GM12878 (cell line): Measurements from ENCODE around the gene CARS2. TPM values are rescaled to one million over a fixed set of nuclear protein-coding genes. Genes with fewer than 3 reads are reported as not detected.

Source experiments
- ATAC-seq: fragments of 200-7000 bp; cut with Tn5 transposase; 3 replicates; pipeline ENCODE4 v1.9.1; 2020; ENCODE audit warnings: mild to moderate bottlenecking, moderate library complexity
- BruUV-seq: library from RNA; stranded (reverse); fragments of 400-500 nt; replicated peaks from 2 replicates; lab custom pipeline; 2021; lab: Mats Ljungman, UMichigan
- CTCF ChIA-PET: fragments of 300-600 bp; sonication (Branson Sonifier 250); formaldehyde crosslinking; extraction: SDS; loops from one replicate; lab custom pipeline; 2021; ENCODE audit warnings: inconsistent platforms; lab: Yijun Ruan, JAX
- POLR2A ChIA-PET: fragments of 350-600 bp; formaldehyde crosslinking; extraction: SDS; loops from one replicate; lab custom pipeline; 2021; ENCODE audit warnings: inconsistent platforms; lab: Charles Lee
- RAD21 ChIA-PET: fragments of 300-600 bp; sonication (Branson Sonifier 250); formaldehyde crosslinking; loops from one replicate; lab custom pipeline; 2023; ENCODE audit warnings: antibody characterized with exemption; ENCODE audit not compliant: unreplicated experiment; lab: Charles Lee
- SMC1A ChIA-PET: fragments of 300-600 bp; sonication (Branson Sonifier 250); formaldehyde crosslinking; loops from one replicate; lab custom pipeline; 2023; ENCODE audit not compliant: unreplicated experiment, uncharacterized antibody; lab: Charles Lee
- DNase-seq: peaks from one replicate; pipeline ENCODE4 v3.0.0-alpha.2; 2011; ENCODE audit warnings: low read depth, low spot score
- FAIRE-seq: peaks from 3 replicates; lab custom pipeline; 2011; peaks lifted over from hg19 to GRCh38; lab: Jason Lieb, UNC
- H2AFZ ChIP-seq: 2 replicates; pipeline ENCODE4 v1.6.0; 2011; ENCODE audit warnings: low read depth, low read length, control low read depth; ENCODE audit not compliant: control insufficient read depth
- H3K27ac ChIP-seq: 2 replicates; pipeline ENCODE4 v1.5.1; 2011; ENCODE audit warnings: control low read depth; ENCODE audit not compliant: control insufficient read depth, insufficient read depth
- H3K27me3 ChIP-seq, 2 experiments: replicated peaks in 1 of 2; 2 replicates each; pipeline versions ENCODE4 v1.6.0 to v1.6.1; 2011; ENCODE audit warnings: low read length in 1 of 2; ENCODE audit not compliant: control insufficient read depth in 2 of 2, insufficient read depth in 2 of 2
- H3K36me3 ChIP-seq, 2 experiments: 2 replicates each; pipeline ENCODE4 v1.5.1; 2011; ENCODE audit warnings: low read length in 1 of 2; ENCODE audit not compliant: control insufficient read depth in 2 of 2, insufficient read depth in 2 of 2
- H3K4me1 ChIP-seq: 2 replicates; pipeline ENCODE4 v1.6.1; 2011; ENCODE audit warnings: mild to moderate bottlenecking, low read length, moderate library complexity, mixed read lengths; ENCODE audit not compliant: control insufficient read depth, insufficient read depth
- H3K4me2 ChIP-seq: 2 replicates; pipeline ENCODE4 v1.6.0; 2011; ENCODE audit warnings: control low read depth; ENCODE audit not compliant: control insufficient read depth, insufficient read depth
- H3K4me3 ChIP-seq: fragments of 200-600 bp; sonication (generic); 2 replicates; pipeline ENCODE4 v1.5.1; 2016
- H3K79me2 ChIP-seq: 2 replicates; pipeline ENCODE4 v1.6.0; 2011; ENCODE audit warnings: low read length; ENCODE audit not compliant: control insufficient read depth, insufficient read depth
- H3K9ac ChIP-seq: 2 replicates; pipeline ENCODE4 v1.8.0; 2011; ENCODE audit warnings: low read length, control low read depth, mixed read lengths; ENCODE audit not compliant: control insufficient read depth, insufficient read depth
- H3K9me3 ChIP-seq: replicated peaks from 3 replicates; pipeline ENCODE4 v1.5.1; 2011; ENCODE audit warnings: mild to moderate bottlenecking, low read length; ENCODE audit not compliant: control insufficient read depth, insufficient read depth
- H4K20me1 ChIP-seq: 2 replicates; pipeline ENCODE4 v1.6.0; 2011; ENCODE audit not compliant: control insufficient read depth, insufficient read depth
- BCL3 ChIP-seq: IDR thresholded peaks from 2 replicates; pipeline ENCODE4 v1.6.1; 2011; ENCODE audit warnings: borderline replicate concordance, low read depth, mild to moderate bottlenecking, moderate library complexity, low read length; ENCODE audit not compliant: insufficient read depth, poor library complexity, severe bottlenecking
- CHD4 ChIP-seq: fragments of 200-600 bp; sonication (generic); IDR thresholded peaks from 2 replicates; pipeline ENCODE4 v1.6.1; 2016; ENCODE audit warnings: mild to moderate bottlenecking
- GABPA ChIP-seq: IDR thresholded peaks from 2 replicates; pipeline ENCODE4 v1.6.1; 2014; ENCODE audit warnings: antibody characterized with exemption, low read depth, mild to moderate bottlenecking, inconsistent platforms
- NBN ChIP-seq: fragments of 450-650 bp; IDR thresholded peaks from 2 replicates; pipeline ENCODE4 v1.6.1; 2016
- PKNOX1 ChIP-seq: fragments of 450-650 bp; IDR thresholded peaks from 2 replicates; pipeline ENCODE4 v1.6.1; 2016; ENCODE audit warnings: mild to moderate bottlenecking
- POLR2AphosphoS5 ChIP-seq: IDR thresholded peaks from 2 replicates; pipeline ENCODE4 v1.6.1; 2011; ENCODE audit warnings: mild to moderate bottlenecking, low read length, inconsistent platforms
- RAD21 ChIP-seq: IDR thresholded peaks from 2 replicates; pipeline ENCODE4 v1.6.1; 2011; ENCODE audit warnings: mild to moderate bottlenecking, low read depth, low read length, moderate library complexity; ENCODE audit not compliant: insufficient read depth
- RBBP5 ChIP-seq: fragments of 200-600 bp; sonication (generic); conservative IDR thresholded peaks from 2 replicates; pipeline ENCODE4 v1.6.1; 2016
- TAF1 ChIP-seq: IDR thresholded peaks from 2 replicates; pipeline ENCODE4 v1.6.1; 2011; ENCODE audit warnings: mild to moderate bottlenecking, low read depth, low read length, borderline replicate concordance
- WRNIP1 ChIP-seq: IDR thresholded peaks from 2 replicates; pipeline ENCODE4 v1.6.1; 2011; ENCODE audit warnings: low read depth, low read length, improper control_type of control experiment, borderline replicate concordance
- ZNF592 ChIP-seq: fragments of 450-650 bp; IDR thresholded peaks from 2 replicates; pipeline ENCODE4 v1.6.1; 2017; ENCODE audit warnings: mild to moderate bottlenecking, moderate library complexity
- WGBS: methylation state at CpG from one replicate; pipeline ENCODE4 v1.1.6; 2016; ENCODE audit warnings: low lambda C conversion rate; ENCODE audit not compliant: insufficient replicate concordance, insufficient coverage; ENCODE audit errors: missing lambda C conversion rate; 5-methylcytosine and 5-hydroxymethylcytosine counted together
- in situ Hi-C: fragments of 300-500 bp; cut with MboI; formaldehyde crosslinking; loops from 9 replicates; pipeline ENCODE4 v1.14.3; 2018; ENCODE audit warnings: mixed read lengths
- intact Hi-C: fragments of 100-400 bp; cut with micrococcal nuclease; formaldehyde crosslinking; loops from one replicate; pipeline ENCODE4 v1.14.2; 2022; ENCODE audit not compliant: unreplicated experiment
- polyA plus RNA-seq, 11 experiments: library from polyadenylated mRNA; depleted of rRNA in 4 of 11; unstranded in 6 of 11; stranded (reverse) in 5 of 11; fragments of >200 nt; fragmentation: Nextera tagmentation in 4 of 11; fragmentation: Illumina TruSeq in 1 of 11; extraction: Ambion mirVana in 4 of 11; extraction: Trizol in 1 of 11; gene quantifications; 1 replicate in 1 of 11; 2 replicates in 10 of 11; pipeline versions ENCODE4 v1.2.1 to v1.2.3, GENCODE V29; 2011 to 2016; ENCODE audit warnings: inconsistent platforms in 2 of 11, missing spikeins in 2 of 11, low read depth in 1 of 11
- total RNA-seq, 4 experiments: library from RNA; depleted of rRNA in 3 of 4; stranded (reverse); fragments of >200 nt in 3 of 4; fragmentation: Illumina TruSeq in 1 of 4; extraction: Trizol in 1 of 4; gene quantifications; 2 replicates each; pipeline versions ENCODE4 v1.2.1 to v1.2.3, GENCODE V29; 2013 to 2021

Gene CARS2
- total and polyA plus RNA-seq, 10 of the 15 experiments (the other 5 are each of a cell fraction or from before 2014, with no cell fraction given) = 4.2 to 101 (median 61.5) TPM

- Histone ChIP-seq H3K4me3 (no peak overlapping the region), H3K9ac (no peak overlapping the region), H3K36me3 (peaks cover 16 to 21% of the 10 kb centered on the region in 2 experiments), H4K20me1 (peaks cover 6% of the 10 kb centered on the region; the same call in 1 of the 2 replicates), H3K27me3 (no peaks in the 10 kb centered on the region), H3K4me2 (no peak overlapping the region), H3K79me2 (peaks cover 24% of the 10 kb centered on the region), H3K27ac (no peak overlapping the region), H3K4me1 (no peaks in the 10 kb centered on the region), H2AFZ (no peak overlapping the region), H3K9me3 (no peaks in the 10 kb centered on the region)
- no peak for TF ChIP-seq ZNF592
- ChIA-PET RAD21 (no interaction called here), POLR2A (no interaction called here), CTCF (no interaction called here), SMC1A (no interaction called here)
- no TSS peak for BruUV-seq
- DNase-seq = no peak
- ATAC-seq = no peak
- WGBS = 96% methylated on average over 9 of the region's 9 CpGs
- in situ Hi-C loops = no loop called here
- FAIRE-seq = no peak
- intact Hi-C loops = no loop called here
These were observed 79.4 kb downstream of the CARS2 start for GRCh38 chr13:110626521-110626920.

- Histone ChIP-seq H3K9me3 (no peaks in the 10 kb centered on the region), H2AFZ (no peak overlapping the region), H3K9ac (no peak overlapping the region), H3K4me2 (no peak overlapping the region), H3K79me2 (peaks cover 27% of the 10 kb centered on the region), H3K27me3 (no peaks in the 10 kb centered on the region), H3K4me1 (no peaks in the 10 kb centered on the region), H4K20me1 (peaks cover 6% of the 10 kb centered on the region; the same call in 1 of the 2 replicates), H3K27ac (no peak overlapping the region), H3K4me3 (no peak overlapping the region), H3K36me3 (peaks cover 16 to 21% of the 10 kb centered on the region in 2 experiments)
- ATAC-seq = no peak
- in situ Hi-C loops (no loop called here), intact Hi-C loops (no loop called here)
- CTCF ChIA-PET = no interaction called here
- FAIRE-seq = no peak
- RAD21 ChIA-PET = no interaction called here
- BruUV-seq = no TSS peak
- no peak for DNase-seq
- POLR2A ChIA-PET = no interaction called here
- SMC1A ChIA-PET = no interaction called here
- 97% methylated on average over 19 of the region's 19 CpGs for WGBS
- TF ChIP-seq RAD21 = no peak
- TF ChIP-seq TAF1 = no peak
- TF ChIP-seq NBN = no peak
- no peak for TF ChIP-seq RBBP5
- TF ChIP-seq BCL3 = no peak
- no peak for TF ChIP-seq PKNOX1
- TF ChIP-seq POLR2AphosphoS5 = no peak
- TF ChIP-seq CHD4 = no peak
- no peak for TF ChIP-seq GABPA
- no peak for TF ChIP-seq WRNIP1
These were observed 80.1 kb downstream of the CARS2 start for GRCh38 chr13:110625771-110626321.
